GM19240 (cell line): ENCODE results near the gene TSGA10IP.

Experiments used
- DNase-seq: peaks from one replicate; pipeline ENCODE4 v3.0.0; 2011; ENCODE audit warnings: low spot score; ENCODE audit not compliant: insufficient read length

TSGA10IP gene

GRCh38 chr11:65917434-65918210 is 27.7 kb upstream of the TSGA10IP start:
- no peak for DNase-seq

DNA sequence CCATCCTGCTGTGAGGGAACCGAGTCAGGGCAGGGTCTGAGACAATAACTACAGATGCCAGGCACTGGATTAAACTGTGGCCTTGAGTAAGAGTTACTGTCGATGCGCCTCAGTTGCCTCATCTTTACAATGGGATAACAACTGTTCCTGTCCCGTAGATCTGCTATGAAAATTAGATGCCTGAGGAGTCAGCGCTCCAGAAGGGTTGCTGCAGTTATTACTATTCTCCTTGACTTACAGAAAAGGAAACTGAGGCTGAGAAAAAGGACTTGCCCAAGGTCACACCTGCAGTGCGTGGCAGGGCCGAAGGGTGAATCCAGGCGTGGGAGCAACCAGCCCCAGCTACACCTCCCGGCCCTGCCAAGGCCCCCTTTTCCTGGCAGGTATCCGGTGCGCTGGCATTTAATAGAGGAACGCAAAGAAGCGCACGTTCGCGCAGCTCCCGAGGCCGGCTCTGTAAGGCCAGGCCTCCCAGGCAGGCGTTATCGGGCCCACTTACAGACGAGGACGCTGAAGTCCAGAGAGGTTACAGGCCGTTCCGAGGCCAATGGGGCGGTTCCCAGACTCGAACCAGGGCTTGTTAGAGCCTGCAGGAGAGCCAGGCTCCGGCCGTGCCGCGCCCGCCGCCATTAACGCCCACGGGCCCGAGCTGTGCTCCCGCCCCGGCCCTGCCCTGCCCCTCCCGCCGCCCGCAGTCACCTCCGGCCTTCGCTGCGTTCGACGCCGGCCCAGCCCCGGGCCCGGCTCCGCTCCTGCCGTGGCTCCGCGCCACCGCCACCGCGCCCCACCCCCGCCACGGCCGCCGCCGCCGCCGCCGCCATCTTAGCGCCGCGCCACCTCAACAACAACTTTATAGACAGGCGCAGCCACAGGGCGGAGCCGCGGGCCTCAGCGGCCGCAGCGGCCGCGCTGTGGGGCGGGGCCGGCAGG is 26.8 kb upstream of the TSGA10IP start, which contains the start of gene C11orf68:
Gene C11orf68 (minus strand): TSS at position 852 of the 930 bp plus-strand sequence. CDS start 31 bp downstream, at position 821.
- DNase-seq: no peak

DNA sequence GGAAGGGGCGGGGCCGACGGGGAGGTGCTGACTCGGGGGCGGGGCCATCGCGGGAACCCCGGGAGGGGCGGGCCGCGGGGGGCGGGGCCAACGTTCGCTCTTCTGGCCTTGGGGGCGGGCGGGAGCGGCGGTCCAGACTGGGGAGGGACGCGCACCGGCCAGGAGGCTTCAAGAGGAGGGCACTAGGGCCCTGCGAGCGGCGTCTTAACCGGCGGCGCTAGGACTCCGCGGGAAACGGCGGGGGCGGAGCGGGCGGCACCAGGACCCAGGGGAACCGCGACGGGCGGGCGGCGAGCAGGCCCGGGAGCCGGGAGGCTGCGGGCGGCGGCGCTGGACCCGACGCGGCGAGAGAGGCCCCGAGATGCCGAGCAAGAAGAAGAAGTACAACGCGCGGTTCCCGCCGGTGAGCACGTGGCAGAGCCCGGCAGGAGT is 26.1 kb upstream of the TSGA10IP start, which contains the start of gene DRAP1:
Gene DRAP1 (plus strand): TSS at position 286 of the 432 bp plus-strand sequence. CDS start 76 bp downstream, at position 362.
- DNase-seq: peak; percentile 83

- no peak for DNase-seq
Observed at GRCh38 chr11:65919573-65920371, 25.5 kb upstream of the TSGA10IP start.

GRCh38 chr11:65920372-65920802 is 24.9 kb upstream of the TSGA10IP start:
- DNase-seq: no peak

DNA sequence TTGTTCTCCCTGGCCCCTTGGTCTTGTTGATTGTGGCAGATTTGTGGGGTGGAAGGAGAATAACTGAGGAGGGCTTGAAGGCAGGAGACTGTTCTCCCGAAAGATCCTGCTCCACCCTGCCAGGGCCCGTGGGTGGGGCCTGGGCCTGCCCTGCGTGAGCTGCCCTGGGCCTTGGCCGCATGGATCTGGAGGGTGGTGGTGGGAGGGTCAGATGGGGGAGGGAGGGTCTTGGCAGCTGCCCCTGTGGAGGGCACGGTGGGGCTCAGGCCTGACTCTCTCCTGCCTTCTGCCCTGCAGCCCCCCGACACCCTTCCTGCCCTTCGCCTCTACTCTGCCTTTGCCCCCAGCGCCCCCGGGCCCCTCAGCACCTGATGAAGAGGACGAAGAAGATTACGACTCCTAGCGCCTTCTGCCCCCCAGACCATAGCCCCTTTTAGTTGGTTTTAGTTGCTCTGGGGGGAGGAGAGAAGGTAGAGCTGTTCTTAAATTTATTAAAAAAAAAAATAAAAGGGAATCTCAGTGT is 24.2 kb upstream of the TSGA10IP start:
- no peak for DNase-seq

DNA sequence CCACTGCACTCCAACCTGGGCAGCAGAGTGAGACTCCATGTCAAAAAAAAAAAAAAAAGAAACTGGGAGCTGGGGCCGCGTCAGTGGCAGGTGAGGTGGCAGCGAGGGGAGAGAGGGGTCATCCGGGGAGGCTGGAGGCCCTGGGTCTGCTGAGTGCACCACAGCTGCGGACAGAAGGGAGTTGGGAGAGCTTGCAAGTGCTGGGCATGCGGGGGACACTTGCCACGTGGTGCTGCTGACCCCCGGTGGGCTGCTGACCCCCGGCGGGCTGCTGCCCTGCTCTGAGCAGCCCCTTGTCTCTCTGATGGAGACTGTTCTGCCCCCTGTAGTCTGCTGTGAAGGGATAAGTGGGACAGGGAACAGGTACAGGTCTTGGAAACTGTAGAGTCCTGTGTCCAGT is 23.4 kb upstream of the TSGA10IP start:
- no peak for DNase-seq

DNA sequence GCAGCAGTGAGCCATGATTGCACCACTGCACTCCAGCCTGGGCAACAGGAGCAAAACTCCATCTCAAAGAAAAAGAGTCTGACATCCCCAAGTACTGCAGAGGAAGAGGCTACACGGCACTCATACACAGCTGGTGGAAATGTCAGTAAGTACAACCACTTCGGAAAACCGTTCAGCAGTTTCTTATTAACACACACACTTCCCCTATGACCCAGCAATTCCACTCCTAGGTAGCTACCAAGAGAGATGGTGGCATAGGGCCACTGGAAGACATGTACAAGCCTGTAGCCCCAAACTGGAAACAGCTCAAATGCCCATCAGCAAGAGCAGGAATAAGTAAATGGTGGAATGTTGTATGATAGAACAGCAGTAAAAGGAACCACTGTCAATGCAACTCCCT is 22.7 kb upstream of the TSGA10IP start:
- DNase-seq: no peak

DNA sequence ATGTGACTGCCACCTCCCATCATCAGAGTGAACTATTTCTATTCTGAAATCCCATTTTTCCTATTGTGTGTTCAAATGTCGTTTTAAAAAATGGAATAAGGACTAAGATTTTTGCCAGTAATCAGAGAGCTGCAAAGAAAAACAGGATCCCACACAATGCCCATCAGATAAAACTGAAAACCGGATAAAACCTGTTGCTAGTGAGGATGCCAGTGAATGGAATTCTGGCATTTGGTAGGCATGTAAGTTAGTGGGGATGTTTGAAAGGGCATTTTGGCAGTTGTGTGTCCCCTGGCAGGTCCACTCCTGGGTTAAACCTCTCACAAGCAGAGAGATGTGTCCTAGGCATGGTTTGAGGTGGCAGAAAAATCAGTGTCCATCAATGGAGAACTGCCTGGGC is 19.9 kb upstream of the TSGA10IP start:
- no peak for DNase-seq

GRCh38 chr11:65927904-65928397 is 17.3 kb upstream of the TSGA10IP start:
- DNase-seq: peak; percentile 80

GRCh38 chr11:65928667-65929066 is 16.6 kb upstream of the TSGA10IP start:
- no peak for DNase-seq

- no peak for DNase-seq
Observed at GRCh38 chr11:65931773-65932557, 13.3 kb upstream of the TSGA10IP start.

DNA sequence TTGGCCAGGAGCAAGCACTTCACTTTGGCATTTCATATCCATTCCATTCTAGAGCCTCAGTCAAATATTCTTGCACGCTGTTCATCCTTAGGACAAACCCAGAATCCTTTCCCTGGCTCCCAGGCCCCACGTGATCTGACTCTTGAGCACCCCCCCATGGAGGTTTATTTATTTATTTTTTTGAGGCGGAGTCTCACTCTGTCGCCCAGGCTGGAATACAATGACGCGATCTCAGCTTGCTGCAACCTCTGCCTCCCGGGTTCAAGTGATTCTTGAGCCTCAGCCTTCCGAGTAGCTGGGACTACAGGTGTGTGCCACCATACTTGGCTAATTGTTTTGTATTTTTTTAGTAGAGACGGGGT is 12.7 kb upstream of the TSGA10IP start:
- no peak for DNase-seq

DNA sequence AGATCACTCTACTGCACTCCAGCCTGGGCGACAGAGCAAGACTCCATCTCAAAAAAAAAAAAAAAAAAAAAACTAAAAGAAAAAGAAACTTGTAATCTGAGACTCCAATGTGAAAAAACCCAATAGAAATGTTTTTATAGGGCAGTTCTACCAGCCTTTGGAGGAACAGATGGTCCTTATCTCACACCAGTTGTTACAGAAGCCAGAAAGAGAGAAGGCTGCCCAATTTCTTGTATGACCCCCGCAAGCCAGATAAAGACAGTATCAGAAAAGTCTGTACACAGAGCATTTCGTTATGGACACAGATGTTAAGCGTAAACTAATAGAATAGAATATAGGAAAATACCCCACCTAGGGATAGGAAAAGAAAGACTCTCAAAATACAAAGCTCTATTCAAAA is 11.3 kb upstream of the TSGA10IP start:
- DNase-seq: no peak

DNA sequence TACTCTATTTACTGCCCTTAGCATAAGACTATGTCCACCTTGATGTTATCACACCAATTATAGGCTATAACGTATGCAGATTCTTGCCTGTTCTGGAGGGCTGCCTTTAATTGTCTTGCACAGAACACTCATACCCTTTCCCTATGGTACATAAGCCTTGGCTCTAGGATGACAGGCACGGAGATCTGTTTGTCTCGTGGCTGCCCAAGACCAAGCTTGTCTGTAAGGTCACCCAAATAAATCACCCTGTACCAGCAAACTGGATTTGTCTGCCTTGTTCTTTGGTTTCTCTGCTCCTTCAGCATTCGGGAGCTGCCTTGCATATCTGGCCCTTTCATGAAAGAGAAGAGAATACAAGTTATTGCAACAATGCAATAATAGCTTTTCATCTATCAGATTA is 7.5 kb upstream of the TSGA10IP start:
- DNase-seq: no peak

GRCh38 chr11:65941720-65942310 is 3.5 kb upstream of the TSGA10IP start:
- DNase-seq: no peak

- DNase-seq: no peak
Observed at GRCh38 chr11:65942531-65942930, 2.7 kb upstream of the TSGA10IP start.

- DNase-seq: no peak
Observed at GRCh38 chr11:65944191-65944590, 1.1 kb upstream of the TSGA10IP start.

- no peak for DNase-seq
Observed at GRCh38 chr11:65944767-65945166, 513 bp upstream of the TSGA10IP start.
